Heart left ventricle (tissue), 16 donors: Measurements from ENCODE around the gene TMEM169. TPM values are rescaled to one million over a fixed set of nuclear protein-coding genes. Genes with fewer than 3 reads are reported as not detected.

Experiments used
- ATAC-seq, 4 donors: fragments of 200-7000 bp; cut with Tn5 transposase; one replicate each; pipeline ENCODE4 v1.9.1; 2020 to 2022; ENCODE audit warnings: moderate library complexity in 4 of 4, mild to moderate bottlenecking in 3 of 4, moderate number of reproducible peaks in 1 of 4
- DNase-seq, 5 donors: peaks; one replicate each; pipeline ENCODE4 v3.0.0-alpha.2; 2020
- H3K27ac ChIP-seq, 12 donors: fragments of 200-600 bp; sonication (generic) in 4 of 12; one replicate each; pipeline versions ENCODE4 v1.5.0 to v1.8.0; 2016 to 2022; ENCODE audit warnings: mild to moderate bottlenecking in 2 of 12
- H3K27me3 ChIP-seq, 9 donors: fragments of 200-600 bp; sonication (generic) in 2 of 9; one replicate each; pipeline versions ENCODE4 v1.5.1 to v1.8.0; 2016 to 2022; ENCODE audit warnings: mild to moderate bottlenecking in 3 of 9
- H3K36me3 ChIP-seq, 9 donors: fragments of 200-600 bp; sonication (generic) in 2 of 9; one replicate each; pipeline versions ENCODE4 v1.5.0 to v1.8.0; 2018 to 2022; ENCODE audit warnings: mild to moderate bottlenecking in 2 of 9
- H3K4me1 ChIP-seq, 12 donors: fragments of 200-600 bp; sonication (generic) in 4 of 12; one replicate each; pipeline versions ENCODE4 v1.5.0 to v1.8.0; 2016 to 2022; ENCODE audit warnings: mild to moderate bottlenecking in 3 of 12
- H3K4me3 ChIP-seq, 12 donors: fragments of 200-600 bp; sonication (generic) in 4 of 12; one replicate each; pipeline versions ENCODE4 v1.5.0 to v1.8.0; 2017 to 2022; ENCODE audit warnings: mild to moderate bottlenecking in 9 of 12, moderate library complexity in 4 of 12
- H3K9me3 ChIP-seq, 12 donors: fragments of 200-600 bp; sonication (generic) in 4 of 12; one replicate each; pipeline versions ENCODE4 v1.5.0 to v1.8.0; 2016 to 2022; ENCODE audit warnings: mild to moderate bottlenecking in 1 of 12
- POLR2A ChIP-seq, 2 donors: fragments of 450-650 bp; IDR thresholded peaks; one replicate each; pipeline ENCODE4 v1.6.1; 2017; ENCODE audit warnings: antibody characterized with exemption in 2 of 2, mild to moderate bottlenecking in 2 of 2, moderate library complexity in 2 of 2
- WGBS, 4 donors: extraction: QIAGEN DNeasy Blood & Tissue Kit in 2 of 4; methylation state at CpG; one replicate each; pipeline versions ENCODE4 v1.1.5 to v1.1.7; 2013 to 2018; 5-methylcytosine and 5-hydroxymethylcytosine counted together
- intact Hi-C, 10 donors: fragments of 100-400 bp; cut with DNase I; formaldehyde crosslinking; loops; one replicate each; pipeline versions ENCODE4 v1.11.1 to v1.14.2; 2022
- polyA plus RNA-seq, 2 donors: library from polyadenylated mRNA; stranded (reverse); fragments of 200-250 nt; gene quantifications; one replicate each; pipeline ENCODE4 v1.2.3, GENCODE V29; 2013
- total RNA-seq, 9 donors: library from RNA; depleted of rRNA in 2 of 9; stranded (reverse); fragments of >200 nt in 2 of 9; fragmentation: NEBNext Ultra II Directional in 3 of 9; extraction: Animal tissue kit (Norgen Biotek cat#: 25700) in 3 of 9; gene quantifications; one replicate each; pipeline versions ENCODE4 v1.1.0 to v1.2.4, GENCODE V29; 2016 to 2023
- TF ChIP-seq, protein P1 (sequence below), 12 donors: fragments of 200-600 bp; sonication (generic) in 4 of 12; IDR thresholded peaks; one replicate each; pipeline versions ENCODE4 v1.5.0 to v1.8.0; 2018 to 2022; ENCODE audit warnings: antibody characterized with exemption in 12 of 12, mild to moderate bottlenecking in 5 of 12
- donor health status: ischemic (EF 13 %, LVEDD 7.1; RV severe dilation, severe dysfunction).
- donor health status: healthy with polysubstance abuse.
- donor health status: DM: no; HTN: yes; CAD: no.
- donor health status: DM: no; HTN: no; CAD: no.
- donor health status: ischemic (EF 25% LVEDD 6.9; RV normal size, moderate dysfunction).
- donor health status: ischemic (EF 25% LVEDD 5.7; RV mildly dilated, moderate dysfunction).
- donor health status: healthy.
- donor health status: DM: yes; HTN: yes; CAD: no.
- donor health status: ischemic (EF 35%, LVEDD 5.7; RV mildly dilated, moderate dysfunction).
- donor health status: nonischemic (EF 11% LVEDD 7.7; RV severe dilation, severe dysfunction).
- donor health status: DM: yes; HTN: yes; CAD: no.
- donor health status: PGD.
- donor health status: ischemic (EF 29% LVEDD 5.4; RV normal size, mild dysfunction).
- donor health status: nonischemic (EF 23%, LVEDD 6.1; RV moderate dilation, normal function).

Gene TMEM169
- total and polyA plus RNA-seq, 11 donors, result 0.15 to 1.5 (median 0.32) TPM

DNA sequence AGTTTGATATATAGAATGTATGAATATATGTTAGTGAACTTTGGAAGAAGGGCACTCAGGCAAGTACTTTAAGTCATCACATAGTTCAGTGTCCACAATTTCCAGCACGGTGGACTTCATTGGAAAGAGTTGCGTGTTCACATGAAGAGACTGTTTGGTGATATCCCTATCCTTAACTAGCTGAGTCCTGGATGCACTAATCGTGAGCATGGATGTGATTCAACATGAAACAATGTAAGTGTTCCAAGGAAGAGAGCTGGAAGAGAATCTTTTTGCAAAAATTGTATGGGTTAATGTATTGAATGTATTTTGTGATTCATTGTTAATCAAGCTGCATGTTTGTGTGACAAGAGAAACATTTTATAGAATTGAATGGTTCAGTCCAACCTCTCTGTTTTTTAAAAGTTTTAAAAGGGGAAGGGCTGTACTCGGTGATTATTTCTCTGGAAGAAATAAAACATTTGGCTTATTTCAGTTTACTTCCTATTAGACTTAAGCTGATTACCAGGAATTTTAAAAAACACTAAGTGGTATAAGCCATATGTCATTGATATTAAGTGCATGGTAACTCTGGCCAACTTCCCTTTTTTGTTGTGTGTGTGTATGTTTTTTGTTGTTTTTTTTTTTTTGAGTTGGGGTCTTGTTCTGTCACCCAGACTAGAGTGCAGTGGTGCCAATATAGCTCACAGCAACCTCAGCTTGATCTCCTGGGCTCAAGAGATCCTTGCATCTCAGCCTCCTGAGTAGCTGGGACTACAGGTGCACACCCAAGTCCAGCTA is 36.0 kb downstream of the TMEM169 start:
- H3K9me3 ChIP-seq, result no peaks in the 10 kb centered on the region
- no peaks in the 10 kb centered on the region for H3K27me3 ChIP-seq
- TF ChIP-seq POLR2A (IDR thresholded peaks at IDR 0.05), result no peak
- TF ChIP-seq, protein P1, sequence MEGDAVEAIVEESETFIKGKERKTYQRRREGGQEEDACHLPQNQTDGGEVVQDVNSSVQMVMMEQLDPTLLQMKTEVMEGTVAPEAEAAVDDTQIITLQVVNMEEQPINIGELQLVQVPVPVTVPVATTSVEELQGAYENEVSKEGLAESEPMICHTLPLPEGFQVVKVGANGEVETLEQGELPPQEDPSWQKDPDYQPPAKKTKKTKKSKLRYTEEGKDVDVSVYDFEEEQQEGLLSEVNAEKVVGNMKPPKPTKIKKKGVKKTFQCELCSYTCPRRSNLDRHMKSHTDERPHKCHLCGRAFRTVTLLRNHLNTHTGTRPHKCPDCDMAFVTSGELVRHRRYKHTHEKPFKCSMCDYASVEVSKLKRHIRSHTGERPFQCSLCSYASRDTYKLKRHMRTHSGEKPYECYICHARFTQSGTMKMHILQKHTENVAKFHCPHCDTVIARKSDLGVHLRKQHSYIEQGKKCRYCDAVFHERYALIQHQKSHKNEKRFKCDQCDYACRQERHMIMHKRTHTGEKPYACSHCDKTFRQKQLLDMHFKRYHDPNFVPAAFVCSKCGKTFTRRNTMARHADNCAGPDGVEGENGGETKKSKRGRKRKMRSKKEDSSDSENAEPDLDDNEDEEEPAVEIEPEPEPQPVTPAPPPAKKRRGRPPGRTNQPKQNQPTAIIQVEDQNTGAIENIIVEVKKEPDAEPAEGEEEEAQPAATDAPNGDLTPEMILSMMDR (IDR thresholded peaks at IDR 0.05), result no peak
- intact Hi-C loops, result no loop called here
- peaks cover 0 to 88% (median 82%) of the 10 kb centered on the region in 9 donors for H3K36me3 ChIP-seq
- peaks cover 0 to 51% (median 15%) of the 10 kb centered on the region in 12 donors for H3K4me1 ChIP-seq
- no peak for ATAC-seq
- no peak overlapping the region for H3K4me3 ChIP-seq
- no peak overlapping the region for H3K27ac ChIP-seq
- WGBS, 4 donors, result 74 to 81% (median 79%) methylated on average over 4 of the region's 4 CpGs
- no peak for DNase-seq

DNA sequence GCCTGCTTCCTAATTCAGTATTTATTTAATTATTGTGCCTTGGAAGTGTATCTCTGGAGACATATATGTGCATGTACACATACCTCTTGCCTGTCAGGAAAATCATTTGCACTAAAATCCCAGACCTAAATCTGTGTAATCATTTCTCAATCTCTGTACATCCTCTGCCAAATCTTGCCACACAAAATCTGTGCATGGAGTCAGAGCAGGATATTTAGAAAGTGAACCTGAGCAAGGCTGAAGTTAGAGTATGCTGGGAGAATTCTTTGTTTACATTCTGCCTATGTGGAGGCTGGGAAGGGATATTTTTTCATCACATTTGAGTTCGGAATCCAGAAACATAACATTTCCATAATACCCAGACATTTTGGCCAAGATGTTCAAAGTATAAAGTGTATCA is 36.8 kb downstream of the TMEM169 start:
- H3K36me3 ChIP-seq, result peaks cover 0 to 88% (median 82%) of the 10 kb centered on the region in 9 donors
- TF ChIP-seq, protein P1 (IDR thresholded peaks at IDR 0.05), result no peak
- TF ChIP-seq POLR2A (IDR thresholded peaks at IDR 0.05), result no peak
- peaks cover 0 to 44% (median 14%) of the 10 kb centered on the region in 12 donors for H3K4me1 ChIP-seq
- WGBS, 4 donors, result 82 to 92% (median 90%) methylated on average over 1 of the region's 1 CpG
- no peak for DNase-seq
- no peak overlapping the region for H3K27ac ChIP-seq
- H3K27me3 ChIP-seq, result no peaks in the 10 kb centered on the region
- H3K4me3 ChIP-seq, result no peak overlapping the region
- no peak for ATAC-seq
- H3K9me3 ChIP-seq, result no peaks in the 10 kb centered on the region
- intact Hi-C loops, result no loop called here

DNA sequence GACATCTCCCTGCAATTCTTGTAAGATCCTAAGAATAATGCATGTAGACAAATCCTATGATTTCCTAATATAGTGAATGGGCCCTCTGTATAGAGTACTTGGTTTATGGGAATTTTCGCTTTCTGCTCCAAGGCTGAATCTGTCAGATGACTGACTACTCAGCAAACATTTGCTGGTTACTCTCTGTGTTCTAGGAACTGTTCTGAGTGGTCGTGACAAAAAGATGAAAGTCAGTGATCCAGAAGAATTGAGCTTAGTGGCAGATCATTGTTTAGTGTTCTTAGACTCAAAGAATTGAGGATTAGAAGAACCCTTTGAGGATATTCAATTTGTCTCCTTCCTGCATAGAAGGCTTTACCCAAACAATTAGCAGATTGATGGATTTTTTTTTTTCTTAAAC is 37.4 kb downstream of the TMEM169 start:
- no peak for ATAC-seq
- intact Hi-C loops, result no loop called here
- no peak overlapping the region for H3K27ac ChIP-seq
- TF ChIP-seq, protein P1 (IDR thresholded peaks at IDR 0.05), result no peak
- no peak for TF ChIP-seq POLR2A (IDR thresholded peaks at IDR 0.05)
- WGBS, 4 donors, result 80 to 89% (median 84%) methylated on average over 2 of the region's 2 CpGs
- peaks cover 0 to 38% (median 12%) of the 10 kb centered on the region in 12 donors for H3K4me1 ChIP-seq
- no peak overlapping the region for H3K4me3 ChIP-seq
- H3K36me3 ChIP-seq, result peaks cover 0 to 88% (median 82%) of the 10 kb centered on the region in 9 donors
- no peaks in the 10 kb centered on the region for H3K27me3 ChIP-seq
- DNase-seq, result no peak
- no peaks in the 10 kb centered on the region for H3K9me3 ChIP-seq

DNA sequence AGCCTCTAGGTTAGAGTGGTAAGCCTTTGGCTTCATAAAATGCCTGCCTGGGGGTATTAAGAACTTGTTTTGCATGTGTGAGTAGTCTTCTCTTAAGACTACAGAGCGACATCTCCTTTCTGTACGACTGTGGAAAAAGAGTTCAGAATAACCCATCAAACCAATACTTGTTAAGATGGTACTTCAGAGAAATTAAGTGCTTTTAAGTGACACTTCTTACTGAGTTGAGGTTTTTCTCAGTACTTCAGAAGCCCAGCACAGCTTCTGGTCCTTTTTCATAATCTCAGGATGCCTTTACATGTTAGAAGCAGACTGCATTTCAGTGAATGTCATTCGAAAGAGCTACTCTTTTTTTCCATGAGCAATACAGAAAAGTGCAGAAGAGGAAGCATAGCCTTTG is 38.3 kb downstream of the TMEM169 start:
- H3K36me3 ChIP-seq, result peaks cover 0 to 92% (median 87%) of the 10 kb centered on the region in 9 donors
- no peaks in the 10 kb centered on the region for H3K27me3 ChIP-seq
- TF ChIP-seq, protein P1 (IDR thresholded peaks at IDR 0.05), result no peak
- no peak for TF ChIP-seq POLR2A (IDR thresholded peaks at IDR 0.05)
- no peak overlapping the region for H3K27ac ChIP-seq
- H3K9me3 ChIP-seq, result no peaks in the 10 kb centered on the region
- peaks cover 0 to 33% (median 8%) of the 10 kb centered on the region in 12 donors for H3K4me1 ChIP-seq
- intact Hi-C loops, result no loop called here
- 80 to 90% (median 88%) methylated on average over 3 of the region's 3 CpGs for WGBS, 4 donors
- DNase-seq (no peak), ATAC-seq (no peak)
- no peak overlapping the region for H3K4me3 ChIP-seq
